ENCODE measurements around the gene KLHL11.

Gene KLHL11

GRCh38 chr17:41864836-41865595 is at the start of gene KLHL11:
KLHL11 (minus strand) TSS chr17:41865423; CDS start chr17:41865370, 53 bp downstream.
- DNase-seq (ENCODE audit: low read depth) = peak; percentile 81

DNA sequence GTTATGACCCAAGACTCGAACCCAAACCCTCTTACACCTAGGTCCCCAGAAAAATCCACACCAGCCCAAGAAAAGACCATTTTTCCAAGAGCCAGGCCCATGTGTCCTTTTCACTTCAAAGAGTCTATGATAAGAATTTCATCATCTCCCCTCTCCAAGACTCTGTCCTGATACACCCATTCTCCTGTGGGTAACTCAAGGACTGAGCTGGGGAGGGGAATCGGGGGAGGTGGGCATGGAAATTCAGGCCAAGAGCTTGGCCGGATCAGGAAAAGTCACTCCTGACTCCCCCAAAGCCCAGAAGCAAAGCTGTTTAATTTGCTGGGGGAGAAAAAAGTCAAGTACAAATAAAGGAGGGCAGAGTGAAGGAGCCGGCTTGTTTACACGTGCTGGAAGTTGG is 49.8 kb upstream of the KLHL11 start:
- DNase-seq (ENCODE audit: low read depth) = no peak

DNA sequence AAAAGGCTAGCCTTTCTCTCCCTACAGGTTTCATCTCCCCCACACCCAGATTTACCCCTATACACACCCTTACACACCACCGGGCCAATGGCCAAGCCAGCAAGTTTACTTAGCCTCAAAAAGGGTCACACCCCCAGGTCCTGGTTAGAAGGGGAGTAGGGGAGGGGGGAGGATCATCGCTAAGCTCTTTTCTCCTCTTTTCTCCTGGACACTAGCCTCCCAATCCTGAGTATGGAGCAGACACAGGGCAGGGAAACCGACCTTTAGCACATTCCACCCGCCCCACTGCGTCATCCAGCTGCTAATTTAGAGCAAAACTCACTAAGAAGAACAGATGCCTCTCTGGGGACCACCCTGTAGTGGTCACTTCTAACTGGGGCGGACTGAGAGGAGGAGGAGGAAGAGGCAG is 49.1 kb upstream of the KLHL11 start:
- DNase-seq (ENCODE audit: low read depth) = no peak

- DNase-seq (ENCODE audit: low read depth) = no peak
Measured at GRCh38 chr17:41913798-41914197, 48.6 kb upstream of the KLHL11 start.

- no peak for DNase-seq (ENCODE audit: low read depth)
Measured at GRCh38 chr17:41912925-41913324, 47.7 kb upstream of the KLHL11 start.

- no peak for DNase-seq (ENCODE audit: low read depth)
Measured at GRCh38 chr17:41910701-41911391, 45.6 kb upstream of the KLHL11 start.

- DNase-seq (ENCODE audit: low read depth) = no peak
Measured at GRCh38 chr17:41909088-41909487, 43.9 kb upstream of the KLHL11 start.

DNA sequence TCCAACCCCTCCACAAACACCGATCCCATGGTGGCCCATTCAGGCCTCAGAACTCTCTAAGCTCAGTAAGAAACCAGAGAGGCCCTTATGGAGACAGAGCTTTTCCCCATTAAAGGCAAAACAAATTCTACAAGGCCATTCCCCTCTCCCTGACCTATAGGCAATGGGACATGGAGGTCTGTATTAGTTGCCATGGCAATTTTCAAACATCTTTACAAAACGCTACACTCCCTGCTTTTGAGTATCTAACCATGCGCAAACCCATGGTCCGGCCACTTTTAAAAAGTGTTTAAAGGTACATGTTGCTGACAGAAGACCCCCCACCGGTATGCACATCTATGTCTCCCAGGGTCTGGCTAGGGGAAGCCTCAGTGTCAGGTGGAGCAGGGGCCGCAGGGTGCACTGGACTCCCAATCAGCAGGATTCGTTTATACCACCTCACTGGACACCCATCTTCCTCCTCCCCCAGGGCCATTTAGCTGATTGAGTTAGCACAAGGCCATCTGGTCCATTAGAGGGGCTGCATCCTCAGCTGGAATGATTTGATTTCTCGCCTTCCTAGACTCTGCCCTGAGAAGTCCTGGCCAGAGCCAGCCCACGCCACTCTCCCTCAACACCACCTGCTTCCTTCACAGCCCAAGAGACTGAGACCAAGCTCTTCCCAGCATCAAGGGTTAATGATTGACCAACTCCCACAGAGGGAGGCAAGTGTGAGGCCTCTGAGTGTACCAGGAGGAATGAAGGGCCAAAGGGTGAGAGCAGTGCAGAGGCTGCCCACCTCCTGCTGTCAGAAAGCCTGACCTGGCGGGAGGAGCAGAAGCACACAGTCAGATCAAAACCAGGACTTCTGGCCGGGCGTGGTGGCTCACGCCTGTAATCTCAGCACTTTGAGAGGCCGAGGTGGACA is 42.7 kb upstream of the KLHL11 start:
- DNase-seq (ENCODE audit: low read depth) = no peak

DNA sequence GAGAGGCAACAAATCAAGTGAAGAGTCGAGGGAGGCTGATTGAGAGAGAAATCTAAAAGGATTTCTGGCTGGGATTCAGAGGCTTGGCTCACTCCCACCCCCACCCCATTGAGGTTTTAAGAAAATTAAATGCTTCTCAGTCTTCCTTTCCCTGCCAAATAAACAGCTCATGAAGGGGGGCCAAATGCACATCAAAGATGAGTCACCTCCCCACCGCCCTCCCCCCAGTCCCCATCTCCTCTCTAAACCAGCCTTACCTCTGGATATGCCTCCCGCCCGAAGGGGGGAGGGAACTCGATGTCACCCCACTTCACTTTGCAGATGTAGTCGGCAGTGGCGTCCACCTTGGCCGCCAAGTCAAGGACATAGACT is 41.9 kb upstream of the KLHL11 start:
- DNase-seq (ENCODE audit: low read depth) = no peak

DNA sequence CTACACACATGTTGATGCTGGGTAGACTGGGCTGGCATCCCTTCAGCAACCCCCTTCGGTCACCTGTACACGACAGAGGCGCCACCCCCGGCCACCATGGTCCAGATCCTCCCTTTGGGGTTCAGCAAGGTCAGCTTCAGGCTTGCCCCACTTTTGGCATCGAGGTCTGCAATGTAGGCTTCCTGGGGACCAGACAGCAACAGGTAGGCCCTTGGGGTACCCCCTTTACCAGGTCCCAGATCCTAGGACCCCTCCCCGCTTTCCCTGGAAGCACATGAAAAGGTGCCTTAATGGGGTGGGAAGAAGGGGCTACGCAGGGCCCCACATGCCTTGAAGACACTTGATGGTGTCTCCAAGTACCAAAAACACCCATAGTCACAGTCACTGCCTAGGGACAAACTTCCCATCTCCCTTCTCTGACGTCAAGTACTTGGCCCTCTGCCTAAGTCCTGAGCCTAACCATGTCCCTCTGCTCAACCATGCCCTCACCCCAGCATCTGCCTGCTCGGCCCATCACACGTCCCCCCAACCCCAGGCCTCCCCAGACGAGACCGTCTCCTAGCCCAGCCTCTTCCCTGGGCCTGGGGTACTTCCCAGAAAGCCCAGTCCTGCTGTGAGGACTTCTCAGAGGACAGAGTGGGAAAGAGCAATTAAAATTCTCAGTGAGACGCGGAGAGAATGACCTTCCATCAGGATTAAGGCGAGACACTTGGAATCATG is 41.4 kb upstream of the KLHL11 start:
- no peak for DNase-seq (ENCODE audit: low read depth)

GRCh38 chr17:41905172-41905571 is 39.9 kb upstream of the KLHL11 start:
- no peak for DNase-seq (ENCODE audit: low read depth)

DNA sequence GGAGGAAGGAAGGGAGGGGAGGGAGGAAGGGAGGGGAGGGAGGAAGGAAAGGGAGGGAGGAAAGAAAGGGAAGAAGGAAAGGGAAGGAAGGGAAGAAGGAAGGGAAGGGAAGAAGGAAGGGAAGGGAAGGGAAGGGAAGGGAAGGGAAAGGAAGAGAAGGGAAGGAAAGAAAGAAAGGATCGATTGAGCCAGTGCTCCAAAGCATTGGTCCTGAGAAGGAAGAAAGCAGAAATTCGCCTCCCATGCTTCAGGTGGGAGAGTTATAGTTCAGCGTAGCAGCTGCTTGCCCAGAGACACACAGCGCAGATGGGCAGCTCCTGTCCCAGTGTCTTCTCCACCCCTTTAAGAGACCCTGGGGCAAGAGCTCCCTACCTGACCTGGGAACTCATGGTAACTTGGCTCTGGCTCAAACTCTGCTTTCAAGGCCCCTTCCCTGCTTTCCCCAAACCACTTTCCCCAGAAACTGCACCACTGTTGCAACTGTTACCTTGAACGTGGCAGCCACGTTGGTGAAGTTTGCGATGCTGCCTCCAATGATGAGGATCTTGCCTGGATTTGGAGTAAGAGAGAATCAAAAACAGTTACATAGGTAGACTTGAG is 39.1 kb upstream of the KLHL11 start:
- no peak for DNase-seq (ENCODE audit: low read depth)

GRCh38 chr17:41901646-41902045 is 36.4 kb upstream of the KLHL11 start:
- DNase-seq (ENCODE audit: low read depth) = no peak

- no peak for DNase-seq (ENCODE audit: low read depth)
Measured at GRCh38 chr17:41896726-41897125, 31.5 kb upstream of the KLHL11 start.

- DNase-seq (ENCODE audit: low read depth) = no peak
Measured at GRCh38 chr17:41895617-41896016, 30.4 kb upstream of the KLHL11 start.

DNA sequence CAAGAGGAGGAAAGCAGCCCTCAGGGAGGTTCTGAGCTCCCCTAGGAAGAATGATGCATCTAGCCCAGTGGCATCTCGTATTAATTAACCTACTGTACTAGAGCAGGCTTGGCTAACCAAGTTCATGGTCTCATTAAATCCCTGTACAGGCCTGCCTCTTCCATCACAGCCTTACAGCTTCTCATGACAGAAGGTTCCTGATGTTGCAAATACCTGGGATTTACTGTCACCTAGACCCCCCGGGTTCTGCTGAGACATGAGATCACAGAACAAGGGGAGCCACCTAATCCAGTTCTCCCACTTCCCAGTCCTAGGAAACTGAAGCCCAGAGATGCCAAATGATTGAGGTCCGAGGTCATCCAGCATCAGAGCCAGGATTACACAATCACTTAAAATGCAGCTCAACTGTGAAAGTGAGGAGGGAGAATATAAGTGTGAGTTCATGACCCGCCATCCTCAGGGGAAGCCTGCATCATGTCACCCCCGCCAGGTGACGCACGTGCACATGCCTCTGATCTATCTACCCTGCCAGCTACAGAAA is 29.6 kb upstream of the KLHL11 start:
- DNase-seq (ENCODE audit: low read depth) = no peak

DNA sequence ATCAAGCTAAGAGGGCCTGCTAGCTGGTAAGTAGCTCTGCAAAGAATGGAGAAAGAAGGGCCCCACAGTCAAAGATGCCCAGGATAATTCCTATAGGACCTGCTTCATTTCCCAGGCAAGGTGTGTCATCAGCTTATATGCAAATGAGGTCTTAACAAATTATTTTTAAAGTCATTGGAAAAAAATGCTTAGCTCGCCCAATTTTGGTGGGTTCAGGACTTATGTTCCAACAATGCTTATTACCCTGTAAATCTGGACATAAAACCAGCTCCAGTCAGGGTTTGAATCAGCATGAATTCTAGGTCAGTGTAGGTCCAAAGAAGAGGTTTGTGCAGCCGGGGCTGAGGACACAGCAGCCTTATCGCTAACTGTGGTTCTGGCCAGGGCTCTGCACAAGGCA is 28.2 kb upstream of the KLHL11 start:
- DNase-seq (ENCODE audit: low read depth) = no peak

GRCh38 chr17:41892021-41892376 is 26.8 kb upstream of the KLHL11 start:
- no peak for DNase-seq (ENCODE audit: low read depth)

- no peak for DNase-seq (ENCODE audit: low read depth)
Measured at GRCh38 chr17:41891135-41892020, 26.2 kb upstream of the KLHL11 start.

DNA sequence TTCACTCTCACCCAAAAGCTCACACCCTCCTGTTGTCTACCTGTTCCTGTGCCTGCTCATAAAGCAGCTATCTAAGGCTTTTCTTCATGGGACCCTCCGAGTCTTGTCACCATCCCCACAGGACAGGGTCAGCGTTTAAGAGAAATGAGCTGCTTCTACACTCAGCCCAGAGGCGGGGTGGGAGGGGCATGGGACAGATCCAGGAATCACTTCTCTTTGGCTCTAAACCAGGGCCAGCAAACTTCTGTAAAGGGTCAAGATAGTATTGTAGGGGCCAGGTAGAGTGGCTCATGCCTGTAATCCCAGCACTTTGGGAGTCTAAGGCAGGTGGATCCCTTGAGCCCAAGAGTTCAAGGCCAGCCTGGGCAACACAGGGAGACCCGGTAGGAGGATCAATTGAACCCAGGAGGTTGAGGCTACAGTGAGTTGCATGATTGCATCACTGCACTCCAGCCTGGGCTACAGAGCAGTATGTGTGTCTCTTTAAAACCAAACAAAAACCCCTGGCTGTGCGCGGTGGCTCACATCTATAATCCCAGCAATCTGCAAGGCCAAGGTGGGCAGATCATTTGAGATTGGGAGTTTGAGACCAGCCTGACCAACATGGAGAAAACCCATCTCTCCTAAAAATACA is 23.2 kb upstream of the KLHL11 start:
- DNase-seq (ENCODE audit: low read depth) = no peak
